Posterior vena cava (tissue), 2 donors: ENCODE results near the gene PRRT3. TPM values are rescaled to one million over a fixed set of nuclear protein-coding genes. Genes with fewer than 3 reads are reported as not detected.
"Not testable (repeated sequence)": the region's sequence is repeated elsewhere in the genome, so short reads cannot be mapped to it uniquely, and the experiment has no call there.

Experiments
- DNase-seq: peaks from one replicate; pipeline ENCODE4 v3.0.0-alpha.2; 2020; ENCODE audit warnings: low spot score
- intact Hi-C, 2 donors: fragments of 100-400 bp; cut with DNase I; formaldehyde crosslinking; loops; one replicate each; pipeline versions ENCODE4 v1.14.1 to v1.14.2; 2022 to 2023
- total RNA-seq, 2 donors: library from RNA; stranded (reverse); fragmentation: NEBNext Ultra II Directional; extraction: Animal tissue kit (Norgen Biotek cat#: 25700); gene quantifications; one replicate each; pipeline ENCODE4 v1.2.1, GENCODE V29; 2021
- donor health status: DM: yes; HTN: yes; CAD: no.
- donor health status: DM: yes; HTN: yes; CAD: no.

PRRT3 gene
- total RNA-seq, 2 donors from 2014 or later: 1.5 to 2.7 TPM

GRCh38 chr3:9903904-9904303, 48.3 kb downstream of the PRRT3 start:
- intact Hi-C loops: no loop called here
- peak; percentile 48 for DNase-seq

GRCh38 chr3:9903238-9903624, 49.0 kb downstream of the PRRT3 start:
- DNase-seq: peak; percentile 53
- intact Hi-C loops: no loop called here

GRCh38 chr3:9902372-9903237, 49.6 kb downstream of the PRRT3 start, which contains the start of gene IL17RE:
Gene IL17RE, plus strand, starts transcription at chr3:9902848. Its CDS starts 85 bp downstream, at chr3:9902933.
- DNase-seq: peak; percentile 54
- intact Hi-C loops: no loop called here

- intact Hi-C loops: no loop called here
- DNase-seq: peak; percentile 62
Observed at GRCh38 chr3:9901967-9902366, 50.2 kb downstream of the PRRT3 start.

GRCh38 chr3:9900965-9901415, 51.2 kb downstream of the PRRT3 start:
- DNase-seq, intact Hi-C loops: not testable (repeated sequence)

- intact Hi-C loops: no loop called here
- no peak for DNase-seq
Observed at GRCh38 chr3:9899289-9899791, 52.9 kb downstream of the PRRT3 start.

- no peak for DNase-seq
- intact Hi-C loops: no loop called here
Observed at GRCh38 chr3:9898467-9899241, 53.6 kb downstream of the PRRT3 start.

GRCh38 chr3:9897408-9898372, 54.5 kb downstream of the PRRT3 start:
- DNase-seq: no peak
- intact Hi-C loops: no loop called here

- intact Hi-C loops, DNase-seq: not testable (repeated sequence)
Observed at GRCh38 chr3:9896755-9897407, 55.3 kb downstream of the PRRT3 start.

- intact Hi-C loops: not testable (repeated sequence)
Observed at GRCh38 chr3:9895715-9896114, 56.5 kb downstream of the PRRT3 start.

More at GRCh38 chr3:9895715-9896114, 56.5 kb downstream of the PRRT3 start:
- not testable (repeated sequence) for DNase-seq

Other genes with a start within 250 kb of the PRRT3 start
- gene CPNE9, start 248.6 kb downstream of the PRRT3 start, total RNA-seq: not detected
- gene BRPF1, start 220.7 kb downstream of the PRRT3 start, total RNA-seq: 10 to 100 TPM; 15.6 to 17.5 TPM
- 10 to 100 TPM; 15.4 to 23.4 TPM for gene OGG1, start 202.5 kb downstream of the PRRT3 start, total RNA-seq
- 10 to 100 TPM; 47.8 to 50.6 TPM for gene CAMK1, start 182.5 kb downstream of the PRRT3 start, total RNA-seq
- gene TADA3, start 159.9 kb downstream of the PRRT3 start, total RNA-seq: 10 to 100 TPM; 44.2 to 48.8 TPM
- gene ARPC4, start 159.3 kb downstream of the PRRT3 start, total RNA-seq: 100 to 1,000 TPM; 144 to 148 TPM
- 10 to 100 TPM; 24.9 to 44.4 TPM for gene TTLL3, start 142.1 kb downstream of the PRRT3 start, total RNA-seq
- gene RPUSD3, start 108.4 kb downstream of the PRRT3 start, total RNA-seq: 10 to 100 TPM; 18.2 to 20.0 TPM
- 1 to 10 TPM; 1.2 to 2.9 TPM for gene CIDEC, start 72.2 kb downstream of the PRRT3 start, total RNA-seq
- 10 to 100 TPM; 19.6 to 20.0 TPM for gene JAGN1, start 61.8 kb downstream of the PRRT3 start, total RNA-seq
- 1 to 10 TPM; 9.6 to 10.0 TPM for gene IL17RE, start 49.6 kb downstream of the PRRT3 start, total RNA-seq
- gene IL17RC, start 35.3 kb downstream of the PRRT3 start, total RNA-seq: 10 to 100 TPM; 31.9 to 41.1 TPM
- 10 to 100 TPM; 22.3 to 29.5 TPM for gene CRELD1, start 18.6 kb downstream of the PRRT3 start, total RNA-seq
- 10 to 100 TPM; 50.4 to 52.8 TPM for gene EMC3, start 34.4 kb upstream of the PRRT3 start, total RNA-seq
- gene FANCD2, start 74.0 kb upstream of the PRRT3 start, total RNA-seq: 1 to 10 TPM; 3.3 to 3.4 TPM
- not detected for gene FANCD2OS, start 155.8 kb upstream of the PRRT3 start, total RNA-seq
- gene BRK1, start 163.3 kb upstream of the PRRT3 start, total RNA-seq: 100 to 1,000 TPM in 1 of 2 donors, 10 to 100 TPM in 1; 98.9 to 125 TPM
- gene VHL, start 189.4 kb upstream of the PRRT3 start, total RNA-seq: 10 to 100 TPM; 21.7 to 24.7 TPM
- 1 to 10 TPM; 2.3 to 4.2 TPM for gene IRAK2, start 212.5 kb upstream of the PRRT3 start, total RNA-seq